Neuronal stem cell (in vitro differentiated cells): ENCODE data around the gene ZC3H10.
"Not testable (repeated sequence)": the region's sequence is repeated elsewhere in the genome, so short reads cannot be mapped to it uniquely, and the experiment has no call there.

Experiments
- DNase-seq: peaks from one replicate; pipeline ENCODE4 v3.0.0-alpha.2; 2013; ENCODE audit warnings: low spot score
- H2AFZ ChIP-seq: one replicate; pipeline ENCODE4 v1.6.1; 2013; ENCODE audit warnings: mild to moderate bottlenecking, low read length, inconsistent platforms
- H2AK5ac ChIP-seq: 2 replicates; pipeline ENCODE4 v1.6.1; 2013; ENCODE audit warnings: low read depth, mild to moderate bottlenecking, inconsistent platforms, low read length, moderate library complexity, mixed read lengths
- H2BK120ac ChIP-seq: 2 replicates; pipeline ENCODE4 v1.6.1; 2013; ENCODE audit warnings: low read depth, mild to moderate bottlenecking, inconsistent platforms, low read length, moderate library complexity, mixed read lengths
- H2BK12ac ChIP-seq: one replicate; pipeline ENCODE4 v1.6.1; 2013; ENCODE audit warnings: low read length, inconsistent platforms
- H2BK15ac ChIP-seq: 2 replicates; pipeline ENCODE4 v1.6.1; 2013; ENCODE audit warnings: mild to moderate bottlenecking, low read length, inconsistent platforms, mixed read lengths
- H2BK5ac ChIP-seq: one replicate; pipeline ENCODE4 v1.6.1; 2013; ENCODE audit warnings: inconsistent platforms, mild to moderate bottlenecking, low read length, moderate library complexity
- H3K14ac ChIP-seq: one replicate; pipeline ENCODE4 v1.6.1; 2013; ENCODE audit warnings: low read length, inconsistent platforms
- H3K18ac ChIP-seq: 2 replicates; pipeline ENCODE4 v1.6.1; 2013; ENCODE audit warnings: low read length, inconsistent platforms
- H3K23ac ChIP-seq: 2 replicates; pipeline ENCODE4 v1.6.1; 2013; ENCODE audit warnings: low read depth, mild to moderate bottlenecking, mixed read lengths, low read length, inconsistent platforms; ENCODE audit not compliant: poor library complexity
- H3K27ac ChIP-seq: replicated peaks from 3 replicates; pipeline ENCODE4 v1.5.1; 2013; ENCODE audit warnings: low read length, inconsistent platforms
- H3K27me3 ChIP-seq, 3 experiments: 2 replicates each; pipeline ENCODE4 v1.6.1; 2013; ENCODE audit warnings: low read length in 3 of 3, mild to moderate bottlenecking in 2 of 3, inconsistent platforms in 1 of 3, low read depth in 1 of 3, mixed read lengths in 1 of 3, moderate library complexity in 1 of 3; ENCODE audit not compliant: control insufficient read depth in 3 of 3, insufficient read depth in 3 of 3
- H3K36me3 ChIP-seq, 2 donors: replicated peaks in 1 of 2; 2 replicates each; pipeline ENCODE4 v1.6.1; 2013; ENCODE audit warnings: low read length in 2 of 2; ENCODE audit not compliant: control insufficient read depth in 2 of 2, insufficient read depth in 2 of 2
- H3K4ac ChIP-seq: 2 replicates; pipeline ENCODE4 v1.6.1; 2013; ENCODE audit warnings: inconsistent platforms, mild to moderate bottlenecking, low read length, moderate library complexity
- H3K4me1 ChIP-seq, 2 donors: 1 replicate in 1 of 2; 2 replicates in 1 of 2; pipeline ENCODE4 v1.6.1; 2013; ENCODE audit warnings: low read length in 2 of 2, low read depth in 1 of 2; ENCODE audit not compliant: control insufficient read depth in 2 of 2, insufficient read depth in 1 of 2
- H3K4me2 ChIP-seq: one replicate; pipeline ENCODE4 v1.6.1; 2013; ENCODE audit warnings: mild to moderate bottlenecking, low read length, inconsistent platforms; ENCODE audit not compliant: insufficient read depth, poor library complexity, severe bottlenecking
- H3K4me3 ChIP-seq, 2 donors: 2 replicates each; pipeline ENCODE4 v1.5.1; 2013; ENCODE audit warnings: low read length in 2 of 2, mild to moderate bottlenecking in 2 of 2, inconsistent platforms in 1 of 2, moderate library complexity in 1 of 2
- H3K79me1 ChIP-seq: one replicate; pipeline ENCODE4 v1.6.1; 2013; ENCODE audit warnings: low read depth, mild to moderate bottlenecking, inconsistent platforms, low read length, moderate library complexity
- H3K9ac ChIP-seq: one replicate; pipeline ENCODE4 v1.6.1; 2013; ENCODE audit warnings: mild to moderate bottlenecking, low read depth, low read length, inconsistent platforms; ENCODE audit not compliant: poor library complexity
- H3K9me3 ChIP-seq, 2 donors: replicated peaks in 1 of 2; 2 replicates each; pipeline versions ENCODE3 to v1.6.1; 2013; ENCODE audit warnings: low read length in 2 of 2, mild to moderate bottlenecking in 2 of 2, inconsistent platforms in 1 of 2, low read depth in 1 of 2, mixed read lengths in 1 of 2, moderate library complexity in 1 of 2; ENCODE audit not compliant: control insufficient read depth in 2 of 2, insufficient read depth in 1 of 2
- H4K8ac ChIP-seq: one replicate; pipeline ENCODE4 v1.6.1; 2013; ENCODE audit warnings: low read depth, mild to moderate bottlenecking, inconsistent platforms, low read length, moderate library complexity
- H4K91ac ChIP-seq: one replicate; pipeline ENCODE4 v1.6.1; 2013; ENCODE audit warnings: low read length, low read depth, mild to moderate bottlenecking, inconsistent platforms; ENCODE audit not compliant: poor library complexity
- WGBS, 2 donors: extraction: QIAGEN DNeasy Blood & Tissue Kit; methylation state at CpG; one replicate each; pipeline ENCODE4 v1.1.7; 2013; ENCODE audit warnings: missing lambda C conversion rate in 2 of 2, mixed read lengths in 1 of 2; ENCODE audit not compliant: insufficient read length in 2 of 2, insufficient replicate concordance in 1 of 2; ENCODE audit errors: extremely low coverage in 2 of 2; 5-methylcytosine and 5-hydroxymethylcytosine counted together

Gene ZC3H10

GRCh38 chr12:56114084-56114483 lies 4.0 kb upstream of the ZC3H10 start:
- Histone ChIP-seq H3K4me3 (no peak overlapping the region), H3K36me3 (peaks cover 30 to 62% of the 10 kb centered on the region in 2 donors), H3K4ac (no peak overlapping the region), H3K14ac (no peak overlapping the region), H3K4me1 (peaks cover 5 to 8% of the 10 kb centered on the region in 2 donors), H3K4me2 (no peak overlapping the region), H3K18ac (no peak overlapping the region), H2AFZ (no peak overlapping the region), H3K27me3 (no peaks in the 10 kb centered on the region), H2AK5ac (no peak overlapping the region), H2BK15ac (no peak overlapping the region), H3K9ac (no peak overlapping the region), H3K23ac (no peak overlapping the region), H2BK120ac (no peak overlapping the region), H3K79me1 (peaks cover 2% of the 10 kb centered on the region), H2BK5ac (no peak overlapping the region), H3K9me3 (peaks cover 0 to 7% of the 10 kb centered on the region in 2 donors), H4K8ac (no peak overlapping the region), H3K27ac (no peak overlapping the region), H4K91ac (no peak overlapping the region), H2BK12ac (no peak overlapping the region)
- no peak for DNase-seq
- WGBS, 2 donors: no CpG with 5 or more reads among the region's 1 CpG

- no peaks in the 10 kb centered on the region for H3K27me3 ChIP-seq
- H3K18ac ChIP-seq: no peak overlapping the region
- no peak overlapping the region for H2BK5ac ChIP-seq
- no peak overlapping the region for H3K4me3 ChIP-seq
- H4K8ac ChIP-seq: no peak overlapping the region
- peak overlapping the region; percentile 51 for H3K4me2 ChIP-seq
- H2BK120ac ChIP-seq: no peak overlapping the region
- H3K14ac ChIP-seq: no peak overlapping the region
- H3K27ac ChIP-seq: no peak overlapping the region
- H3K4ac ChIP-seq: no peak overlapping the region
- no peak overlapping the region for H3K23ac ChIP-seq
- H2AFZ ChIP-seq: peak overlapping the region; percentile 81
- H2BK12ac ChIP-seq: no peak overlapping the region
- peaks cover 0 to 7% of the 10 kb centered on the region in 2 donors for H3K9me3 ChIP-seq
- no peak overlapping the region for H2AK5ac ChIP-seq
- peaks cover 2% of the 10 kb centered on the region for H3K79me1 ChIP-seq
- no peak overlapping the region for H3K9ac ChIP-seq
- no peak for DNase-seq
- H3K36me3 ChIP-seq: peaks cover 25 to 57% of the 10 kb centered on the region in 2 donors
- no CpG with 5 or more reads among the region's 10 CpGs for WGBS, 2 donors
- H4K91ac ChIP-seq: no peak overlapping the region
- no peak overlapping the region for H2BK15ac ChIP-seq
- H3K4me1 ChIP-seq: peaks cover 6 to 16% of the 10 kb centered on the region in 2 donors
Observed at GRCh38 chr12:56115329-56115728, 2.7 kb upstream of the ZC3H10 start.

- peak within 1 kb of the TSS; percentile 32 for H3K18ac ChIP-seq
- H3K4me2 ChIP-seq: peak within 1 kb of the TSS; percentile 72
- peak within 1 kb of the TSS; percentile 17 for H3K23ac ChIP-seq
- no peak within 1 kb of the TSS for H2BK15ac ChIP-seq
- no peak within 1 kb of the TSS for H3K14ac ChIP-seq
- H3K4me1 ChIP-seq: peaks cover 6 to 16% of the 10 kb centered on the region in 2 donors
- H3K4ac ChIP-seq: no peak within 1 kb of the TSS
- peak; percentile 95 for DNase-seq
- H3K36me3 ChIP-seq: peaks cover 25 to 57% of the 10 kb centered on the region in 2 donors
- H4K8ac ChIP-seq: no peak within 1 kb of the TSS
- no peak within 1 kb of the TSS for H2AK5ac ChIP-seq
- H3K9ac ChIP-seq: peak within 1 kb of the TSS; percentile 78
- H3K9me3 ChIP-seq: peaks cover 0 to 7% of the 10 kb centered on the region in 2 donors
- H2BK12ac ChIP-seq: peak within 1 kb of the TSS; percentile 35
- no peak within 1 kb of the TSS for H2BK5ac ChIP-seq
- peak within 1 kb of the TSS; percentile 81 for H2AFZ ChIP-seq
- no peak within 1 kb of the TSS for H4K91ac ChIP-seq
- no CpG with 5 or more reads among the region's 34 CpGs for WGBS, 2 donors
- no peak within 1 kb of the TSS for H2BK120ac ChIP-seq
- H3K79me1 ChIP-seq: no peaks in the 10 kb centered on the region
- H3K4me3 ChIP-seq: peak within 1 kb of the TSS; percentile 67 to 83
- H3K27ac ChIP-seq: peak within 1 kb of the TSS; percentile 70
- H3K27me3 ChIP-seq: no peaks in the 10 kb centered on the region
Observed at GRCh38 chr12:56116267-56117081, 1.6 kb upstream of the ZC3H10 start, which contains the start of gene RPL41. RPL41 (plus strand) TSS chr12:56116633.

- peak overlapping the region; percentile 75 to 83 for H3K4me3 ChIP-seq
- H4K8ac ChIP-seq, H3K18ac ChIP-seq, H4K91ac ChIP-seq, H3K79me1 ChIP-seq, H2BK5ac ChIP-seq, H2BK120ac ChIP-seq, H2BK15ac ChIP-seq, H2AFZ ChIP-seq, H2AK5ac ChIP-seq, H2BK12ac ChIP-seq, H3K23ac ChIP-seq, DNase-seq, H3K9me3 ChIP-seq, H3K27me3 ChIP-seq, H3K14ac ChIP-seq, H3K4ac ChIP-seq: not testable (repeated sequence)
- WGBS, 2 donors: no CpG with 5 or more reads among the region's 16 CpGs
- H3K4me1 ChIP-seq: peaks cover 6 to 16% of the 10 kb centered on the region in 2 donors
- peak overlapping the region; percentile 70 for H3K27ac ChIP-seq
- H3K36me3 ChIP-seq: peaks cover 24 to 58% of the 10 kb centered on the region in 2 donors
- H3K9ac ChIP-seq: peak overlapping the region; percentile 78
- H3K4me2 ChIP-seq: peak overlapping the region; percentile 72
Observed at GRCh38 chr12:56117082-56117706, 872 bp upstream of the ZC3H10 start.
